ENCODE measurements around the gene CSMD2.

Gene CSMD2

GRCh38 chr1:33610391-33610790 is 554.6 kb downstream of the CSMD2 start:
- Histone ChIP-seq H3K4me3 (ENCODE audit: low read depth in 1 of 2, low read length in 2 of 2) (no peak overlapping the region), H3K9me3 (ENCODE audit: insufficient read depth, low read length, severe bottlenecking) (no peaks in the 10 kb centered on the region), H3K27ac (ENCODE audit: low read length) (no peak overlapping the region), H3K36me3 (ENCODE audit: insufficient read depth, low read length) (no peaks in the 10 kb centered on the region), H3K9ac (ENCODE audit: low read depth, low read length) (no peak overlapping the region), H3K79me2 (ENCODE audit: insufficient read depth, low read length) (no peaks in the 10 kb centered on the region), H3K4me2 (ENCODE audit: insufficient read depth, low read length) (no peak overlapping the region), H2AFZ (ENCODE audit: low read depth, low read length) (no peak overlapping the region), H3K4me1 (ENCODE audit: insufficient read depth, low read length) (no peaks in the 10 kb centered on the region), H3K27me3 (ENCODE audit: insufficient read depth, low read length, poor library complexity) (peaks cover 26% of the 10 kb centered on the region), H4K20me1 (ENCODE audit: insufficient read depth, low read length) (no peaks in the 10 kb centered on the region)
- no peak for TF ChIP-seq EZH2 (IDR thresholded peaks at IDR 0.05; ENCODE audit: borderline replicate concordance, low read depth, low read length, severe bottlenecking)
- no peak for TF ChIP-seq CTCF (IDR thresholded peaks at IDR 0.05; ENCODE audit: borderline replicate concordance, extremely low read depth, low read length, poor library complexity, severe bottlenecking)
- no peak for DNase-seq
- ATAC-seq (ENCODE audit: insufficient read depth, low read depth): no peak

GRCh38 chr1:33609739-33610138 is 555.3 kb downstream of the CSMD2 start:
- Histone ChIP-seq H3K4me3 (ENCODE audit: low read depth in 1 of 2, low read length in 2 of 2) (no peak overlapping the region), H3K4me1 (ENCODE audit: insufficient read depth, low read length) (no peaks in the 10 kb centered on the region), H3K27me3 (ENCODE audit: insufficient read depth, low read length, poor library complexity) (peaks cover 25% of the 10 kb centered on the region), H3K36me3 (ENCODE audit: insufficient read depth, low read length) (no peaks in the 10 kb centered on the region), H3K27ac (ENCODE audit: low read length) (no peak overlapping the region), H3K79me2 (ENCODE audit: insufficient read depth, low read length) (no peaks in the 10 kb centered on the region), H3K9me3 (ENCODE audit: insufficient read depth, low read length, severe bottlenecking) (no peaks in the 10 kb centered on the region), H3K4me2 (ENCODE audit: insufficient read depth, low read length) (no peak overlapping the region), H2AFZ (ENCODE audit: low read depth, low read length) (no peak overlapping the region), H3K9ac (ENCODE audit: low read depth, low read length) (no peak overlapping the region), H4K20me1 (ENCODE audit: insufficient read depth, low read length) (no peaks in the 10 kb centered on the region)
- no peak for ATAC-seq (ENCODE audit: insufficient read depth, low read depth)
- no peak for DNase-seq
- TF ChIP-seq CTCF (IDR thresholded peaks at IDR 0.05; ENCODE audit: borderline replicate concordance, extremely low read depth, low read length, poor library complexity, severe bottlenecking) (no peak), EZH2 (IDR thresholded peaks at IDR 0.05; ENCODE audit: borderline replicate concordance, low read depth, low read length, severe bottlenecking) (no peak)

GRCh38 chr1:33608825-33609400 is 556.1 kb downstream of the CSMD2 start:
- ATAC-seq (ENCODE audit: insufficient read depth, low read depth) (no peak), DNase-seq (no peak)
- no peaks in the 10 kb centered on the region for H4K20me1 ChIP-seq (ENCODE audit: insufficient read depth, low read length)
- no peaks in the 10 kb centered on the region for H3K36me3 ChIP-seq (ENCODE audit: insufficient read depth, low read length)
- no peaks in the 10 kb centered on the region for H3K4me1 ChIP-seq (ENCODE audit: insufficient read depth, low read length)
- no peak overlapping the region for H3K9ac ChIP-seq (ENCODE audit: low read depth, low read length)
- no peak for TF ChIP-seq CTCF (IDR thresholded peaks at IDR 0.05; ENCODE audit: borderline replicate concordance, extremely low read depth, low read length, poor library complexity, severe bottlenecking)
- no peak for TF ChIP-seq EZH2 (IDR thresholded peaks at IDR 0.05; ENCODE audit: borderline replicate concordance, low read depth, low read length, severe bottlenecking)
- H3K27ac ChIP-seq (ENCODE audit: low read length): no peak overlapping the region
- no peak overlapping the region for H2AFZ ChIP-seq (ENCODE audit: low read depth, low read length)
- H3K27me3 ChIP-seq (ENCODE audit: insufficient read depth, low read length, poor library complexity): peaks cover 23% of the 10 kb centered on the region
- H3K4me3 ChIP-seq (ENCODE audit: low read depth in 1 of 2, low read length in 2 of 2): no peak overlapping the region
- H3K9me3 ChIP-seq (ENCODE audit: insufficient read depth, low read length, severe bottlenecking): no peaks in the 10 kb centered on the region
- no peaks in the 10 kb centered on the region for H3K79me2 ChIP-seq (ENCODE audit: insufficient read depth, low read length)
- H3K4me2 ChIP-seq (ENCODE audit: insufficient read depth, low read length): no peak overlapping the region
